Endothelial cell of umbilical vein (primary cell): Measurements from ENCODE around the gene VGLL4. TPM values are rescaled to one million over a fixed set of nuclear protein-coding genes. Genes with fewer than 3 reads are reported as not detected.

Experiments
- BruUV-seq: library from RNA; stranded (reverse); fragments of 400-500 nt; replicated peaks from 2 replicates; lab custom pipeline; 2021; lab: Mats Ljungman, UMichigan
- CTCF ChIA-PET: fragments of 300-600, 350-600 bp; sonication (Branson Sonifier 250); formaldehyde crosslinking; loops from one replicate; lab custom pipeline; 2021; ENCODE audit warnings: antibody characterized with exemption, inconsistent platforms; lab: Charles Lee
- POLR2A ChIA-PET: fragments of 300-600, 350-600 bp; sonication (Branson Sonifier 250); formaldehyde crosslinking; loops from one replicate; lab custom pipeline; 2021; ENCODE audit warnings: antibody characterized with exemption, inconsistent platforms; lab: Charles Lee
- DNase-seq: peaks from one replicate; pipeline ENCODE4 v3.0.0-alpha.2; 2011; ENCODE audit warnings: low read depth, low spot score
- FAIRE-seq: peaks from 2 replicates; lab custom pipeline; 2011; peaks lifted over from hg19 to GRCh38; lab: Jason Lieb, UNC
- H2AFZ ChIP-seq: 2 replicates; pipeline ENCODE4 v1.6.0; 2012; ENCODE audit warnings: low read depth, low read length, control low read depth, inconsistent platforms
- H3K27ac ChIP-seq: 2 replicates; pipeline ENCODE4 v1.5.1; 2011; ENCODE audit warnings: low read depth, mild to moderate bottlenecking, control low read depth, low read length, moderate library complexity; ENCODE audit not compliant: insufficient read depth
- H3K27me3 ChIP-seq, 2 experiments: 2 replicates each; pipeline versions ENCODE4 v1.6.0 to v1.6.1; 2011; ENCODE audit warnings: low read length in 2 of 2, mixed read lengths in 1 of 2; ENCODE audit not compliant: control insufficient read depth in 2 of 2, insufficient read depth in 2 of 2
- H3K36me3 ChIP-seq, 2 experiments: 2 replicates in 1 of 2; 3 replicates in 1 of 2; pipeline ENCODE4 v1.5.1; 2011; ENCODE audit warnings: low read length in 2 of 2, mild to moderate bottlenecking in 1 of 2, moderate library complexity in 1 of 2; ENCODE audit not compliant: control insufficient read depth in 2 of 2, insufficient read depth in 2 of 2; ENCODE audit errors: extremely low read depth in 1 of 2
- H3K4me1 ChIP-seq: 3 replicates; pipeline ENCODE4 v1.5.1; 2011; ENCODE audit warnings: mild to moderate bottlenecking, low read length; ENCODE audit not compliant: control insufficient read depth, insufficient read depth; ENCODE audit errors: extremely low read depth
- H3K4me2 ChIP-seq: 2 replicates; pipeline ENCODE4 v1.6.1; 2011; ENCODE audit warnings: low read length, control low read depth, mixed read lengths; ENCODE audit not compliant: insufficient read depth
- H3K4me3 ChIP-seq, 3 experiments: fragments of 200-600 bp in 1 of 3; sonication (generic), shearing (Covaris generic) in 1 of 3; replicated peaks in 1 of 3; 2 replicates each; pipeline ENCODE4 v1.5.1; 2011 to 2016; ENCODE audit warnings: control low read depth in 3 of 3, low read length in 3 of 3, mild to moderate bottlenecking in 2 of 3, inconsistent platforms in 1 of 3, low read depth in 1 of 3, moderate library complexity in 1 of 3; ENCODE audit not compliant: insufficient read depth in 1 of 3
- H3K79me2 ChIP-seq: 2 replicates; pipeline ENCODE4 v1.6.0; 2012; ENCODE audit warnings: low read length, inconsistent platforms; ENCODE audit not compliant: control insufficient read depth, insufficient read depth
- H3K9ac ChIP-seq: replicated peaks from 2 replicates; pipeline ENCODE3; 2011; ENCODE audit warnings: low read length, control low read depth; ENCODE audit not compliant: insufficient read depth; ENCODE audit errors: extremely low read depth
- H3K9me1 ChIP-seq: replicated peaks from 3 replicates; pipeline ENCODE4 v1.6.0; 2011; ENCODE audit warnings: mild to moderate bottlenecking, low read length; ENCODE audit not compliant: control insufficient read depth, insufficient read depth; ENCODE audit errors: extremely low read depth
- H3K9me3 ChIP-seq: replicated peaks from 2 replicates; pipeline ENCODE4 v1.5.1; 2012; ENCODE audit warnings: low read length, inconsistent platforms; ENCODE audit not compliant: control insufficient read depth, insufficient read depth
- H4K20me1 ChIP-seq: replicated peaks from 2 replicates; pipeline ENCODE3; 2011; ENCODE audit warnings: mild to moderate bottlenecking, low read length; ENCODE audit not compliant: control insufficient read depth, insufficient read depth; ENCODE audit errors: extremely low read depth
- CTCF ChIP-seq, 2 donors: IDR thresholded peaks; 1 replicate in 1 of 2; 2 replicates in 1 of 2; pipeline ENCODE4 v1.5.1; 2011; ENCODE audit warnings: low read length in 2 of 2, mild to moderate bottlenecking in 2 of 2, moderate library complexity in 2 of 2, control low read depth in 1 of 2, inconsistent platforms in 1 of 2, low read depth in 1 of 2; ENCODE audit not compliant: insufficient read depth in 1 of 2; ENCODE audit errors: extremely low read depth in 1 of 2
- EZH2 ChIP-seq: IDR thresholded peaks from 2 replicates; pipeline ENCODE4 v1.6.1; 2012; ENCODE audit warnings: borderline replicate concordance, low read depth, mild to moderate bottlenecking, moderate library complexity, low read length, inconsistent platforms; ENCODE audit not compliant: severe bottlenecking
- FOS ChIP-seq: IDR thresholded peaks from 2 replicates; pipeline ENCODE4 v1.6.1; 2011; ENCODE audit warnings: mild to moderate bottlenecking, low read length, moderate library complexity, borderline replicate concordance; ENCODE audit not compliant: insufficient read depth
- GATA2 ChIP-seq: IDR thresholded peaks from 2 replicates; pipeline ENCODE4 v1.7.0; 2011; ENCODE audit warnings: low read depth, mild to moderate bottlenecking, moderate library complexity, mixed read lengths, low read length; ENCODE audit not compliant: insufficient read length, insufficient read depth
- JUN ChIP-seq: IDR thresholded peaks from 2 replicates; pipeline ENCODE4 v1.6.1; 2011; ENCODE audit warnings: borderline replicate concordance, low read depth; ENCODE audit not compliant: insufficient read length, insufficient read depth
- MYC ChIP-seq: IDR thresholded peaks from one replicate; pipeline ENCODE4 v1.6.1; 2011; ENCODE audit warnings: mild to moderate bottlenecking, low read depth, low read length
- POLR2A ChIP-seq: IDR thresholded peaks from 2 replicates; pipeline ENCODE4 v1.6.1; 2012; ENCODE audit warnings: low read depth, mild to moderate bottlenecking, control low read depth, low read length
- POLR2AphosphoS5 ChIP-seq: IDR thresholded peaks from 2 replicates; pipeline ENCODE4 v1.6.1; 2012; ENCODE audit warnings: low read depth, mild to moderate bottlenecking, control low read depth, low read length, moderate library complexity; ENCODE audit not compliant: insufficient read depth
- dilution Hi-C: fragments of 300-500 bp; cut with MboI; formaldehyde crosslinking; loops from one replicate; pipeline ENCODE4 v1.15.0; 2019; ENCODE audit warnings: low sequenced_read_pairs; ENCODE audit not compliant: extremely low pct_ligation_motif_present
- intact Hi-C: fragments of 100-400 bp; cut with micrococcal nuclease; formaldehyde crosslinking; loops from one replicate; pipeline ENCODE4 v1.10.0; 2022
- polyA plus RNA-seq, 4 experiments: library from polyadenylated mRNA; depleted of rRNA in 3 of 4; stranded (reverse) in 3 of 4; unstranded in 1 of 4; fragments of >200 nt; gene quantifications; 2 replicates each; pipeline versions ENCODE4 v1.2.1 to v1.2.3, GENCODE V29; 2011 to 2012; ENCODE audit warnings: missing spikeins in 1 of 4
- total RNA-seq: library from RNA; stranded (reverse); gene quantifications from 2 replicates; pipeline ENCODE4 v1.2.3, GENCODE V29; 2021
- TF ChIP-seq, protein P1 (sequence below): IDR thresholded peaks from 2 replicates; pipeline ENCODE4 v1.6.1; 2011; ENCODE audit not compliant: insufficient read depth, insufficient read length

VGLL4 gene
- total and polyA plus RNA-seq, 2 donors (not counting 3 experiments of a cell fraction or from before 2014, with no cell fraction given), result 67.0 to 78.9 TPM

DNA sequence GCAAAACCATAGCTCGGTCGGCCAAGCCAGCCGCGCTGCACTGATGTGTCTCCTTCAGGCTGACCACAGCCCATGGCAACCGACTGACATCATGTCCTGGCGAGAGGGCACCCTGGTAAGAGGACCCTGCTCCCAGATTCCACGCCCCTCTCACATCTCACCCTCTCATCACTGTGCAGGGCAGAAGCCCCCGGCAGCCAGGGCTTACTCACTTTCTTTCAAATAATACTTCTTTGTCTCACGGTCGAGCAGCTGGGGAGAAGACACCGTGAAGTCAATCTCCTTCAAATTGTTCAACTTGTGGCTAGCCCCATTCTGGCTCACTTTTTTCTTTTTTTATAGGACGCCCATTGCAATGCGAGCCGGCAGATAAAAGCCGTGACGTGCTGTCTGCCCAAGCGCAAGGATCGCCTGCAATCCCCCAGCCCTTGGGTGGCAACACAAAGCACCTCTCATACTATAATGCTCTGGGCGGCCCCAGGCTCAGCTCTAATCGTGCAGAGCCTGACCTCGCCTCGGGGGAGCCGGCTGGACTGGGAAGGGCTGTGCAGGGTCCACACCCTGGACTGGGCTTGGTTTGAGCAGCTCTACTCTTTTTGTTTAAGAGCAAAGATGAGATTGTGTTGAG is 33.6 kb downstream of the VGLL4 start:
- peaks cover 99% of the 10 kb centered on the region for H3K79me2 ChIP-seq
- no peaks in the 10 kb centered on the region for H3K4me1 ChIP-seq
- intact Hi-C loops, result no loop called here
- no peak overlapping the region for H3K4me3 ChIP-seq
- no peaks in the 10 kb centered on the region for H3K27me3 ChIP-seq
- dilution Hi-C loops, result no loop called here
- H2AFZ ChIP-seq, result no peak overlapping the region
- peaks cover 0 to 2% of the 10 kb centered on the region in 2 experiments for H3K36me3 ChIP-seq
- no peak for TF ChIP-seq POLR2AphosphoS5
- TF ChIP-seq GATA2, result no peak
- TF ChIP-seq FOS, result no peak
- TF ChIP-seq MYC, result no peak
- no peak for TF ChIP-seq CTCF (IDR thresholded peaks at IDR 0.05; ENCODE audit: extremely low read depth in 1 of 2, insufficient read depth in 1 of 2, low read depth in 1 of 2, low read length in 2 of 2)
- no peak for TF ChIP-seq EZH2
- no peak for TF ChIP-seq JUN
- TF ChIP-seq, protein P1, sequence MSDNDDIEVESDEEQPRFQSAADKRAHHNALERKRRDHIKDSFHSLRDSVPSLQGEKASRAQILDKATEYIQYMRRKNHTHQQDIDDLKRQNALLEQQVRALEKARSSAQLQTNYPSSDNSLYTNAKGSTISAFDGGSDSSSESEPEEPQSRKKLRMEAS, result no peak
- TF ChIP-seq POLR2A, result no peak
- FAIRE-seq (no peak), DNase-seq (no peak)
- no peaks in the 10 kb centered on the region for H3K9me3 ChIP-seq
- POLR2A ChIA-PET, result no interaction called here
- CTCF ChIA-PET, result interaction anchor here (0.8 to 1.5 kb wide), 2 partner anchors 41 to 231 kb away, joined by 4 read pairs; no protein-coding TSS in a partner anchor
- H3K4me2 ChIP-seq, result no peak overlapping the region
- no peaks in the 10 kb centered on the region for H3K9me1 ChIP-seq
- no TSS peak for BruUV-seq
- peaks cover 18% of the 10 kb centered on the region for H4K20me1 ChIP-seq
- no peak overlapping the region for H3K9ac ChIP-seq
- no peak overlapping the region for H3K27ac ChIP-seq
